NB4 (cell line): ENCODE results near the gene EVX1.

Experiments used
- POLR2A ChIP-seq: IDR thresholded peaks from 2 replicates; pipeline ENCODE4 v1.6.1; 2011; ENCODE audit warnings: mild to moderate bottlenecking; ENCODE audit not compliant: insufficient read length; ENCODE audit errors: extremely low read depth
- TF ChIP-seq, protein P1 (sequence below): IDR thresholded peaks from one replicate; pipeline ENCODE4 v1.5.1; 2012; ENCODE audit warnings: low read depth, low read length

DNA sequence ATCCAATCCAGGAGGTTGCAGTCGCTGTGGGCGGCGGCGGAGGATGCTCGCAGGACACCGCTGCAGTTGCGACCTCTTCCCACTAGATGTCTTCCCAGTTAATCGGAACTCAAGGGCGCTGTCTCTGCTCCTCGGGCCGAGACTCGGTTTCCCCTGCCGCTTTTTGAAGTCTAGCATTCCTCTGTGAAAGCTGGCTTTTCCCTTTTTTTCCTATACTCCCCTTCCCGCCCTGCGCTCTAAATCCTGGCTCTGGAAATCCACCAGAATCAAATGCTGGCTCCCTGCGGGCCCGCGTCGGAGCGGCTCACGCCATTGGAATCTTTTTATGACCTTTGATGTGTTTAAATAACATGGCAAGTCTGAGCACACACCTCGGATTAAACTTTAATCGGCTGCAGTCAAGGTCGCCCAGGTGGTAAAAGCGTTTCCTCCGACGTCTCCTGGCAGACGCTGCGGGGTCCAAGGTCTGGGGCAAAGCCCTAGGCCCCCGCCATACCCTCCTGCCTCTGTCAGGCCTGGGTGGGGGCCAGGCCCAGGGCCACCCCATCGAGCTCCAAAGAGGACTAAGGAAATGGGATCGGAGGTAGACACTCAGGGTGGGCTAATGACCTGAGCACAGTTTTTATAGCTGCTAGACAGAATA, 32.0 kb upstream of the EVX1 start:
- TF ChIP-seq, protein P1, sequence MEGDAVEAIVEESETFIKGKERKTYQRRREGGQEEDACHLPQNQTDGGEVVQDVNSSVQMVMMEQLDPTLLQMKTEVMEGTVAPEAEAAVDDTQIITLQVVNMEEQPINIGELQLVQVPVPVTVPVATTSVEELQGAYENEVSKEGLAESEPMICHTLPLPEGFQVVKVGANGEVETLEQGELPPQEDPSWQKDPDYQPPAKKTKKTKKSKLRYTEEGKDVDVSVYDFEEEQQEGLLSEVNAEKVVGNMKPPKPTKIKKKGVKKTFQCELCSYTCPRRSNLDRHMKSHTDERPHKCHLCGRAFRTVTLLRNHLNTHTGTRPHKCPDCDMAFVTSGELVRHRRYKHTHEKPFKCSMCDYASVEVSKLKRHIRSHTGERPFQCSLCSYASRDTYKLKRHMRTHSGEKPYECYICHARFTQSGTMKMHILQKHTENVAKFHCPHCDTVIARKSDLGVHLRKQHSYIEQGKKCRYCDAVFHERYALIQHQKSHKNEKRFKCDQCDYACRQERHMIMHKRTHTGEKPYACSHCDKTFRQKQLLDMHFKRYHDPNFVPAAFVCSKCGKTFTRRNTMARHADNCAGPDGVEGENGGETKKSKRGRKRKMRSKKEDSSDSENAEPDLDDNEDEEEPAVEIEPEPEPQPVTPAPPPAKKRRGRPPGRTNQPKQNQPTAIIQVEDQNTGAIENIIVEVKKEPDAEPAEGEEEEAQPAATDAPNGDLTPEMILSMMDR: peak; percentile 57
- TF ChIP-seq POLR2A: no peak
